NB4 (cell line): ENCODE measurements around the gene CUZD1.

ENCODE experiments used
- DNase-seq: peaks from one replicate; pipeline ENCODE4 v3.0.0; 2010; ENCODE audit warnings: low read depth
- H3K4me3 ChIP-seq: one replicate; pipeline ENCODE4 v1.5.1; 2011; ENCODE audit warnings: mild to moderate bottlenecking, low read depth, low read length, moderate library complexity
- CTCF ChIP-seq: IDR thresholded peaks from one replicate; pipeline ENCODE4 v1.5.1; 2012; ENCODE audit warnings: low read depth, low read length
- MYC ChIP-seq: IDR thresholded peaks from 2 replicates; pipeline ENCODE4 v1.6.1; 2011; ENCODE audit warnings: low read depth, low read length
- POLR2A ChIP-seq: IDR thresholded peaks from 2 replicates; pipeline ENCODE4 v1.6.1; 2011; ENCODE audit warnings: mild to moderate bottlenecking; ENCODE audit not compliant: insufficient read length; ENCODE audit errors: extremely low read depth
- TF ChIP-seq, protein P1 (sequence below): IDR thresholded peaks from 2 replicates; pipeline ENCODE4 v1.6.1; 2011; ENCODE audit warnings: low read depth, low read length

CUZD1 gene

GRCh38 chr10:122855745-122856144 lies 10.1 kb upstream of the CUZD1 start:
- no peak overlapping the region for H3K4me3 ChIP-seq
- TF ChIP-seq CTCF (no peak), POLR2A (no peak), MYC (no peak)
- TF ChIP-seq, protein P1, sequence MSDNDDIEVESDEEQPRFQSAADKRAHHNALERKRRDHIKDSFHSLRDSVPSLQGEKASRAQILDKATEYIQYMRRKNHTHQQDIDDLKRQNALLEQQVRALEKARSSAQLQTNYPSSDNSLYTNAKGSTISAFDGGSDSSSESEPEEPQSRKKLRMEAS: no peak
- no peak for DNase-seq

GRCh38 chr10:122854648-122855047 lies 9.0 kb upstream of the CUZD1 start:
- TF ChIP-seq POLR2A (no peak), CTCF (no peak), MYC (no peak)
- TF ChIP-seq, protein P1: no peak
- DNase-seq: no peak
- no peak overlapping the region for H3K4me3 ChIP-seq

- TF ChIP-seq POLR2A (no peak), CTCF (no peak), MYC (no peak)
- TF ChIP-seq, protein P1: no peak
- H3K4me3 ChIP-seq: no peak overlapping the region
- no peak for DNase-seq
Observed at GRCh38 chr10:122853665-122854313, 8.1 kb upstream of the CUZD1 start.

- no peak for TF ChIP-seq POLR2A
- no peak for TF ChIP-seq MYC
- TF ChIP-seq, protein P1: no peak
- TF ChIP-seq CTCF: no peak
- no peak overlapping the region for H3K4me3 ChIP-seq
- no peak for DNase-seq
Observed at GRCh38 chr10:122852261-122852660, 6.6 kb upstream of the CUZD1 start.

DNA sequence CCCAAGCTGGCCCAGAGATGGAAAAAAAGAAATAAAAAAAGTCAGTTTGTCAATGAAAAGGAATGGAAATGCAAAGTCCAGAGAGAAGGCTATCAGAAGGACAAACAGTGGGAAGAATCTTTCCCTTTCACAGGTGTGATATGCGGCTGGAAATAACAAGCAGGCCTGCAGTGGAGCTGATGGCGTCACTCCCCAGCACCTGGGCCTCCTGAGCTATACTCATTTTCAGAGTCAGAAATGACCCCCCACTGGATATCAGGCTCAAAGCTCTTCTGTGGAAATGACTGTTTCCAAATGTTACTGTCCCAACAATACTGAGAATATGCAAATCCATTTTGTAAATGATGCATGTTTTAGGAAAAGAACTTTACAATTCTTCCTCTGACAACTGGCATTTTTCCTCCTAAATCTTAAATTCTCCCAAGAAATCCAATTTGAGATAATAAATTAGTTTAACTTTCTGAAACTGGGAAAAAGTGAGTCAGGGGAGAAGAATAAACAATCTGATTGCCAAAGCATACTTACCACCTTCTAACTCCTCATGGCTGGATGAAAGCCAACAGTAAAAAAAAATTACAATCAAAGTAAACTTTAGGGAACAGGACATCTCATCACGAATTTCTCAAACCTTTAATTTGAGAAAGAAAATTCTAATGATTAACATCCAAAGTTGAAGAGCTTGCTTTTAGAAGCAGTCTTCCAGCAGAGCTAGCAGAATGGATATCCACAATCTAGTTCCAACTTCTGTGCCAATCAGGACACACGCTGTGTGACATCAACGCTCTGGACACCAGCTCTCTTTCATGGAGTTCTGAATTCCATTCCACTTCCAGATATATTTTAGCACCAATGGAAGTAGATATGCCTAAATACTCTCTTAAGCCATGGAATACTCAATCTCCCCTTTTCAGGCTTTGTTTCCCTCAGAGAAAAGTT lies 5.3 kb upstream of the CUZD1 start:
- TF ChIP-seq MYC: no peak
- TF ChIP-seq, protein P1: no peak
- DNase-seq: no peak
- H3K4me3 ChIP-seq: no peak overlapping the region

DNA sequence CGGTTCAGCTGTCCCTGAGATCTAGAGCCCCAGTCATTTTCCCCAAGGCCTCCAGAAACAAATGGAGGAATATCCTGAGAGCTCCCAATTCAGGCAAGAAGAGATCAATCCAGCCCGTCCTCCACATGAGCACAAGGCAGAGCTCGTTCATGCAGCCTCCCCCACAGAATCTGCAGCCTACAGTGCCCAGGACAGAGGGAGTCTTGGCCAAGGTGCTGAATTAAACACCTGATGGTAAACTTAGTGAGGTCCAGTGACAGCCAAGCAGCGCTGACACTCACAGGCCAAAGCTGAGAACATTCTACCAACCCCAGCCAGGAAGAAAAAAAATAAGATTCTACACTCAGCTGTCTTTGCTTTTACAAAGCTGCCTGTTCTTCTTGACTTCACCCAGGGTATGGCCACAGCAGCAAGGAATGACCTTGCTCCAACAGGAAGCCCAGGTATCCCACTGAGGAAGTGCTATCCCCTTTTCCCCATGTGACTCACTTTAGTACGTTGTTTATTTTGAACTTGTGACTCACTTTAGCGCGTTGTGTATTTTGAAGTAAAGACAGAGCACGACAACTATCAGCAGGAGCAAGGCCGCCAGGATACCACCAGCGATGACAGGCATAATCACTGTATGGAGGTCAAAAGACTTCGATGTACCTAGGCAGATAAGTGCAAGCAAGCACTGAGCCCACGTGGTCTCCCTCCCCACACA lies 4.4 kb upstream of the CUZD1 start:
- no peak for DNase-seq
- no peak overlapping the region for H3K4me3 ChIP-seq
- TF ChIP-seq CTCF: no peak
